ENCODE results near the gene RNASEL. TPM values are rescaled to one million over a fixed set of nuclear protein-coding genes. Genes with fewer than 3 reads are reported as not detected.
A peak's percentile ranks its signal among the peaks of the same experiment; 100 is the strongest.

Gene RNASEL
- total and polyA plus RNA-seq, 4 donors, result 1.3 to 3.9 (median 2.4) TPM

DNA sequence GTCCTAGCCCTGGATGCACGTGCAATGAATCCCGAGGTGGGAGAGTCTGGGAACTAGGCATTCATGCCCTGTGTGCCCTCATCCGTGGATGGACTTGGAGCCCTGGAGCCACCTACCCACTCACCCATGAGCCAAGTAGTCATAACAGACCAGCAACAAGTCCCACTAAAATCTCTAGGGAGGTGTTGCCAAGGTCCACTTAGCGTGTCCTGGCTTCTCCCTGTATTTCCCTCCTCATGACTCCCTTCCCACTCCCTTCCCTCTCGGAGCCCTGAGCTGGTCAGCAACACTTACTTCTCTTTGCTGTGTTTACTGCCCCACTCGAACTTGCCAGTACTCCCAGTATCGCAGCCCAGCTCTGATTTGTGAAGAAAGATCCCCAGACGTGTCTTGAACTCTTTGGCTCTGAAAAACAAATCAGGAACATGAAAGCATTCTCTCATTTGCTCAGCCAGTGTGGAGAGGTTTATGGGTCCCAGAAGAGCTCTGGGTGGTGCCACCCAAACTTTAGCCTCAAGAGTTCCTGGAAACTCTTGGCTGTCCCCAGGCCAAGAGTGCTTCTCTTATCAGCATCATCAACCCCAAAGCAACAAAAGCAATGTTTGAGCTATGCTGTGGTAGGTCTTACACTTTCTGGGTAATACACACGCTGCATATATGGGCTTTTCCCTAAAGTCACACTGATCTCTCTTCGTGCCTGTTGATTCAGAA is 14.0 kb upstream of the RNASEL start:
- Histone ChIP-seq H3K27me3 (ENCODE audit: control insufficient read depth in 4 of 4, insufficient read depth in 4 of 4, low read length in 3 of 4) (no peaks in the 10 kb centered on the region), H3K36me3 (ENCODE audit: control insufficient read depth in 4 of 4, insufficient read depth in 3 of 4, low read depth in 1 of 4, low read length in 3 of 4) (peaks cover 0 to 2% (median 0%) of the 10 kb centered on the region in 4 donors), H3K4me1 (ENCODE audit: control insufficient read depth in 4 of 4, insufficient read depth in 4 of 4, low read length in 3 of 4) (peaks cover 9 to 32% (median 15%) of the 10 kb centered on the region in 4 donors), H3K4me3 (ENCODE audit: low read depth in 1 of 3, low read length in 3 of 3) (peak overlapping the region in 1 of 3 donors; percentile 68), H3K27ac (ENCODE audit: low read depth in 1 of 2, low read length in 2 of 2) (peak overlapping the region; percentile 71 to 80), H3K9ac (ENCODE audit: low read depth in 1 of 2, low read length in 2 of 2) (peak overlapping the region; percentile 23 to 43), H3K9me3 (ENCODE audit: control insufficient read depth in 4 of 4, low read length in 3 of 4) (no peaks in the 10 kb centered on the region)
- 72% methylated on average over 10 of the region's 10 CpGs for WGBS
- TF ChIP-seq, protein P1, sequence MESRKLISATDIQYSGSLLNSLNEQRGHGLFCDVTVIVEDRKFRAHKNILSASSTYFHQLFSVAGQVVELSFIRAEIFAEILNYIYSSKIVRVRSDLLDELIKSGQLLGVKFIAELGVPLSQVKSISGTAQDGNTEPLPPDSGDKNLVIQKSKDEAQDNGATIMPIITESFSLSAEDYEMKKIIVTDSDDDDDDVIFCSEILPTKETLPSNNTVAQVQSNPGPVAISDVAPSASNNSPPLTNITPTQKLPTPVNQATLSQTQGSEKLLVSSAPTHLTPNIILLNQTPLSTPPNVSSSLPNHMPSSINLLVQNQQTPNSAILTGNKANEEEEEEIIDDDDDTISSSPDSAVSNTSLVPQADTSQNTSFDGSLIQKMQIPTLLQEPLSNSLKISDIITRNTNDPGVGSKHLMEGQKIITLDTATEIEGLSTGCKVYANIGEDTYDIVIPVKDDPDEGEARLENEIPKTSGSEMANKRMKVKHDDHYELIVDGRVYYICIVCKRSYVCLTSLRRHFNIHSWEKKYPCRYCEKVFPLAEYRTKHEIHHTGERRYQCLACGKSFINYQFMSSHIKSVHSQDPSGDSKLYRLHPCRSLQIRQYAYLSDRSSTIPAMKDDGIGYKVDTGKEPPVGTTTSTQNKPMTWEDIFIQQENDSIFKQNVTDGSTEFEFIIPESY (IDR thresholded peaks at IDR 0.05), result no peak
- TF ChIP-seq HNF4G (IDR thresholded peaks at IDR 0.05) (no peak), JUND (IDR thresholded peaks at IDR 0.05) (no peak)
- no peak for DNase-seq (ENCODE audit: low spot score)

DNA sequence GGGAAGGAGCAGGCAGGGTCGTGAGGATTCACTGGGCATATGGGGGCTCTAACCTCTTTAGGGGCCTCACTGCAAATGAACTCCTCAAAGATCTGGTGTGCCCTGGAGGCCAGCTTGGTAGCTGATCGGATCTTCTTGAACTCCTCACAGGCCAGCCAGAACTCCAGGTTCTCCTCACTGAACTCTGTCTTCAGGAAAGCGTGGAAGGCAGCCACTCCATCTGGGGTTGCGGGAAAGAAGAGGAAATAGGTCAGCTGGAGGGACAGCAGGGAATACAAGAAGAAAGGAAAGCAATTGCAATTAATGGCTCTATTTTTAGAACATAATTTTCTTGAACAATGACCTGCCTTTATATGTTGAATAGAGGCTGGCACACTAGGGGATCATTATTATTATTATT is 12.9 kb upstream of the RNASEL start:
- no peaks in the 10 kb centered on the region for H3K27me3 ChIP-seq (ENCODE audit: control insufficient read depth in 4 of 4, insufficient read depth in 4 of 4, low read length in 3 of 4)
- TF ChIP-seq FOXA1 (IDR thresholded peaks at IDR 0.05) (no peak), GABPA (IDR thresholded peaks at IDR 0.05 in 1 of 2, conservative IDR thresholded peaks at IDR 0.05 in 1 of 2) (no peak), YY1 (IDR thresholded peaks at IDR 0.05) (no peak), FOXA2 (IDR thresholded peaks at IDR 0.05) (no peak), SP1 (IDR thresholded peaks at IDR 0.05) (no peak), HNF4A (conservative IDR thresholded peaks at IDR 0.05) (no peak), RXRA (IDR thresholded peaks at IDR 0.05) (no peak), EGR1 (IDR thresholded peaks at IDR 0.05; ENCODE audit: low read depth in 2 of 2) (no peak), NR2F2 (IDR thresholded peaks at IDR 0.05) (no peak), JUND (IDR thresholded peaks at IDR 0.05) (no peak), HNF4G (IDR thresholded peaks at IDR 0.05) (no peak), RAD21 (IDR thresholded peaks at IDR 0.05) (no peak)
- TF ChIP-seq, protein P2, sequence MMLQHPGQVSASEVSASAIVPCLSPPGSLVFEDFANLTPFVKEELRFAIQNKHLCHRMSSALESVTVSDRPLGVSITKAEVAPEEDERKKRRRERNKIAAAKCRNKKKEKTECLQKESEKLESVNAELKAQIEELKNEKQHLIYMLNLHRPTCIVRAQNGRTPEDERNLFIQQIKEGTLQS (IDR thresholded peaks at IDR 0.05), result no peak
- TF ChIP-seq, protein P3, sequence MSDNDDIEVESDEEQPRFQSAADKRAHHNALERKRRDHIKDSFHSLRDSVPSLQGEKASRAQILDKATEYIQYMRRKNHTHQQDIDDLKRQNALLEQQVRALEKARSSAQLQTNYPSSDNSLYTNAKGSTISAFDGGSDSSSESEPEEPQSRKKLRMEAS (IDR thresholded peaks at IDR 0.05), result no peak
- TF ChIP-seq, protein P4, sequence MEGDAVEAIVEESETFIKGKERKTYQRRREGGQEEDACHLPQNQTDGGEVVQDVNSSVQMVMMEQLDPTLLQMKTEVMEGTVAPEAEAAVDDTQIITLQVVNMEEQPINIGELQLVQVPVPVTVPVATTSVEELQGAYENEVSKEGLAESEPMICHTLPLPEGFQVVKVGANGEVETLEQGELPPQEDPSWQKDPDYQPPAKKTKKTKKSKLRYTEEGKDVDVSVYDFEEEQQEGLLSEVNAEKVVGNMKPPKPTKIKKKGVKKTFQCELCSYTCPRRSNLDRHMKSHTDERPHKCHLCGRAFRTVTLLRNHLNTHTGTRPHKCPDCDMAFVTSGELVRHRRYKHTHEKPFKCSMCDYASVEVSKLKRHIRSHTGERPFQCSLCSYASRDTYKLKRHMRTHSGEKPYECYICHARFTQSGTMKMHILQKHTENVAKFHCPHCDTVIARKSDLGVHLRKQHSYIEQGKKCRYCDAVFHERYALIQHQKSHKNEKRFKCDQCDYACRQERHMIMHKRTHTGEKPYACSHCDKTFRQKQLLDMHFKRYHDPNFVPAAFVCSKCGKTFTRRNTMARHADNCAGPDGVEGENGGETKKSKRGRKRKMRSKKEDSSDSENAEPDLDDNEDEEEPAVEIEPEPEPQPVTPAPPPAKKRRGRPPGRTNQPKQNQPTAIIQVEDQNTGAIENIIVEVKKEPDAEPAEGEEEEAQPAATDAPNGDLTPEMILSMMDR (IDR thresholded peaks at IDR 0.05; ENCODE audit: low read depth, low read length, missing input control), result no peak
- TF ChIP-seq, protein P1 (IDR thresholded peaks at IDR 0.05), result no peak
- peak overlapping the region; percentile 14 to 20 for H3K27ac ChIP-seq (ENCODE audit: low read depth in 1 of 2, low read length in 2 of 2)
- H3K36me3 ChIP-seq (ENCODE audit: control insufficient read depth in 4 of 4, insufficient read depth in 3 of 4, low read depth in 1 of 4, low read length in 3 of 4), result peaks cover 0 to 2% (median 0%) of the 10 kb centered on the region in 4 donors
- 85% methylated on average over 4 of the region's 4 CpGs for WGBS
- H3K9me3 ChIP-seq (ENCODE audit: control insufficient read depth in 4 of 4, low read length in 3 of 4), result no peaks in the 10 kb centered on the region
- DNase-seq (ENCODE audit: low spot score), result no peak
- no peak overlapping the region for H3K4me3 ChIP-seq (ENCODE audit: low read depth in 1 of 3, low read length in 3 of 3)
- peak overlapping the region in 1 of 2 donors; percentile 14 for H3K9ac ChIP-seq (ENCODE audit: low read depth in 1 of 2, low read length in 2 of 2)
- H3K4me1 ChIP-seq (ENCODE audit: control insufficient read depth in 4 of 4, insufficient read depth in 4 of 4, low read length in 3 of 4), result peaks cover 9 to 32% (median 15%) of the 10 kb centered on the region in 4 donors

Data from liver (tissue), 9 donors.